Sigmoid colon (tissue), 4 donors: ENCODE measurements around the gene PLCL1.

ENCODE experiments used
- POLR2AphosphoS5 ChIP-seq, 4 donors: sonication (generic); formaldehyde crosslinking; IDR thresholded peaks; one replicate each; pipeline ENCODE4 v1.6.1; 2017; ENCODE audit warnings: antibody characterized with exemption in 4 of 4
- TF ChIP-seq, protein P1 (sequence below), 4 experiments: fragments of 450-650 bp in 3 of 4; fragments of 200-600 bp in 1 of 4; IDR thresholded peaks; one replicate each; pipeline ENCODE4 v1.5.1; 2016 to 2019; ENCODE audit warnings: antibody characterized with exemption in 4 of 4, mild to moderate bottlenecking in 3 of 4, moderate library complexity in 2 of 4

DNA sequence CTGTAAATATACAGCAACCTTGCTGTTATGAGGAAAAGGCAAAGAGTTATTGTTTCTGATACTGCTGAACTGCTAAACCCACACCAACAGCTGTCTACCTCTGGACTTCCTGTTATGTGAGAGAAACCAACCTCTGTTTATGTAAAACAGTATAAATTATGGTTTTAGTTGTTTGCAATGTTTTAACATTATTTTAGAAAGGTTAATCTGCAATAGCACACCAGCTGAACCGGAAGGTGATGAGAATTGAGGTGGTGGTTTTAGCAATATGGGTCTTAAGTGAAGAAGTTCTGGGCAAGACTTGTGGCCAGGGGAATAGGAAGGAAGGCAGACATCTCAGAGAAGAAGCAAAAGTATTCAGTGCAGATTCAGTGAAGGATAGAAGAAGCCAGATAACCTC, 237.8 kb downstream of the PLCL1 start:
- TF ChIP-seq, protein P1, sequence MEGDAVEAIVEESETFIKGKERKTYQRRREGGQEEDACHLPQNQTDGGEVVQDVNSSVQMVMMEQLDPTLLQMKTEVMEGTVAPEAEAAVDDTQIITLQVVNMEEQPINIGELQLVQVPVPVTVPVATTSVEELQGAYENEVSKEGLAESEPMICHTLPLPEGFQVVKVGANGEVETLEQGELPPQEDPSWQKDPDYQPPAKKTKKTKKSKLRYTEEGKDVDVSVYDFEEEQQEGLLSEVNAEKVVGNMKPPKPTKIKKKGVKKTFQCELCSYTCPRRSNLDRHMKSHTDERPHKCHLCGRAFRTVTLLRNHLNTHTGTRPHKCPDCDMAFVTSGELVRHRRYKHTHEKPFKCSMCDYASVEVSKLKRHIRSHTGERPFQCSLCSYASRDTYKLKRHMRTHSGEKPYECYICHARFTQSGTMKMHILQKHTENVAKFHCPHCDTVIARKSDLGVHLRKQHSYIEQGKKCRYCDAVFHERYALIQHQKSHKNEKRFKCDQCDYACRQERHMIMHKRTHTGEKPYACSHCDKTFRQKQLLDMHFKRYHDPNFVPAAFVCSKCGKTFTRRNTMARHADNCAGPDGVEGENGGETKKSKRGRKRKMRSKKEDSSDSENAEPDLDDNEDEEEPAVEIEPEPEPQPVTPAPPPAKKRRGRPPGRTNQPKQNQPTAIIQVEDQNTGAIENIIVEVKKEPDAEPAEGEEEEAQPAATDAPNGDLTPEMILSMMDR (IDR thresholded peaks at IDR 0.05) = no peak
- no peak for TF ChIP-seq POLR2AphosphoS5 (IDR thresholded peaks at IDR 0.05)
